Measurements from ENCODE around the gene SLC25A53. TPM values are rescaled to one million over a fixed set of nuclear protein-coding genes. Genes with fewer than 3 reads are reported as not detected.

SLC25A53 gene
- total and polyA plus RNA-seq, 10 of the 15 experiments (the other 5 are each of a cell fraction or from before 2014, with no cell fraction given) = 4.1 to 11.4 (median 7.6) TPM

DNA sequence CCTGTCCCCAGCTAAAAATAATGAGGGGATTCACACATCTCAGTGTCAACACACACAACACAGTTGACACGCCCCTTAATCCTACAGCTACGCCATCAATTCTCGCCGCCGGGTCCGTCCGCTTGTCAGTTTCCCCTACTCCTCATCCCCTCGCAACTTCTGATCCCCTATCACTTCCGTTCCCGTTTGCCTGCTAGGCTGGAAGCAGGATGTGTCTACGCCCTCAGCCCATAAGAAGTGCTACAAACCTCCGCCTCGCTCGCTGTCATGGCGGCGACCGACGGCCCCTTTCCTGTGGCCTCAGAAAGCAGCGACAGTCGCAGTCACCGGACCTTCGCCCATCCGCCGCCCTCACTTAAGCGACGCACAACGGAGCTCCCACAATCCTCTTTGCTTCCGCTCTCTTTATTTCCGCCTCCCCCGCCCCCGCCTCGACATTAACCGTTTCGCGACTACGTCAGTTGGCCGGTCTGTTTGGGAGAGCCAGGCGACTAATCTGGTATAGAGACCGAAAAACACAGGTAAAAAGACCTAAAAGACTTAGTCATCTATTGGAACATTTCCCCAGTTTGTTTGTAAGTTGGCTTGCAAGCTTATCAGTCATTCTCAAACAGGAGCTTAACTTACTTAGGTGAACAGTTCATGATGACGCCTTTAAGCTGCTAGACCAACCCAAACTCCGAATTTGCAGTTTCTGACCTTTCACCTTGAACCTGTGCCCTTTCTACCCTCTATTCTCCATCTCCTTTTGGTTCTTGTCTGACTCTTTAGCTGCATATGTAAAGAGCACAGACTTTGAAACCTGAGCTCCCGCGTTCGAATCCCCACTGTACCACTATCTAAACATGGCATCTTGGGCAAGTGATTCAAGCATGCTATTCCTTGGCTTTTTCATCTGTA lies at the start of gene SLC25A53 (continued):
- peak; percentile 76 for TF ChIP-seq PKNOX1 (IDR thresholded peaks at IDR 0.05)
- peak; percentile 99 for TF ChIP-seq YY1 (IDR thresholded peaks at IDR 0.05; ENCODE audit: low read depth, low read length)
- TF ChIP-seq ZNF217 (IDR thresholded peaks at IDR 0.05) = no peak
- TF ChIP-seq MTA2 (IDR thresholded peaks at IDR 0.05; ENCODE audit: low read depth) = no peak
- TF ChIP-seq NFIC (IDR thresholded peaks at IDR 0.05; ENCODE audit: low read depth, low read length) = no peak; the same call in 1 of the 2 replicates
- TF ChIP-seq TCF7 (IDR thresholded peaks at IDR 0.05; ENCODE audit: borderline replicate concordance) = no peak
- peak; percentile 67; the same call in 1 of the 2 replicates for TF ChIP-seq TAF1 (IDR thresholded peaks at IDR 0.05; ENCODE audit: borderline replicate concordance, low read depth, low read length)
- no peak for TF ChIP-seq RCOR1 (conservative IDR thresholded peaks at IDR 0.05; ENCODE audit: low read depth, low read length)
- no peak for TF ChIP-seq CHD1 (IDR thresholded peaks at IDR 0.05; ENCODE audit: low read depth, low read length)
- TF ChIP-seq, protein P1, sequence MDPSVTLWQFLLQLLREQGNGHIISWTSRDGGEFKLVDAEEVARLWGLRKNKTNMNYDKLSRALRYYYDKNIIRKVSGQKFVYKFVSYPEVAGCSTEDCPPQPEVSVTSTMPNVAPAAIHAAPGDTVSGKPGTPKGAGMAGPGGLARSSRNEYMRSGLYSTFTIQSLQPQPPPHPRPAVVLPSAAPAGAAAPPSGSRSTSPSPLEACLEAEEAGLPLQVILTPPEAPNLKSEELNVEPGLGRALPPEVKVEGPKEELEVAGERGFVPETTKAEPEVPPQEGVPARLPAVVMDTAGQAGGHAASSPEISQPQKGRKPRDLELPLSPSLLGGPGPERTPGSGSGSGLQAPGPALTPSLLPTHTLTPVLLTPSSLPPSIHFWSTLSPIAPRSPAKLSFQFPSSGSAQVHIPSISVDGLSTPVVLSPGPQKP (IDR thresholded peaks at IDR 0.05; ENCODE audit: low read depth, low read length) = peak; percentile 86
- TF ChIP-seq BCLAF1 (IDR thresholded peaks at IDR 0.05) = no peak
- TF ChIP-seq ZZZ3 (IDR thresholded peaks at IDR 0.05; ENCODE audit: control insufficient read depth, insufficient read length, low read depth) = no peak
- TF ChIP-seq, protein P2, sequence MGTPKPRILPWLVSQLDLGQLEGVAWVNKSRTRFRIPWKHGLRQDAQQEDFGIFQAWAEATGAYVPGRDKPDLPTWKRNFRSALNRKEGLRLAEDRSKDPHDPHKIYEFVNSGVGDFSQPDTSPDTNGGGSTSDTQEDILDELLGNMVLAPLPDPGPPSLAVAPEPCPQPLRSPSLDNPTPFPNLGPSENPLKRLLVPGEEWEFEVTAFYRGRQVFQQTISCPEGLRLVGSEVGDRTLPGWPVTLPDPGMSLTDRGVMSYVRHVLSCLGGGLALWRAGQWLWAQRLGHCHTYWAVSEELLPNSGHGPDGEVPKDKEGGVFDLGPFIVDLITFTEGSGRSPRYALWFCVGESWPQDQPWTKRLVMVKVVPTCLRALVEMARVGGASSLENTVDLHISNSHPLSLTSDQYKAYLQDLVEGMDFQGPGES (IDR thresholded peaks at IDR 0.05) = no peak
- no peak for TF ChIP-seq TCF3 (IDR thresholded peaks at IDR 0.05; ENCODE audit: borderline replicate concordance, insufficient read depth, low read depth, low read length)
- TF ChIP-seq, protein P3, sequence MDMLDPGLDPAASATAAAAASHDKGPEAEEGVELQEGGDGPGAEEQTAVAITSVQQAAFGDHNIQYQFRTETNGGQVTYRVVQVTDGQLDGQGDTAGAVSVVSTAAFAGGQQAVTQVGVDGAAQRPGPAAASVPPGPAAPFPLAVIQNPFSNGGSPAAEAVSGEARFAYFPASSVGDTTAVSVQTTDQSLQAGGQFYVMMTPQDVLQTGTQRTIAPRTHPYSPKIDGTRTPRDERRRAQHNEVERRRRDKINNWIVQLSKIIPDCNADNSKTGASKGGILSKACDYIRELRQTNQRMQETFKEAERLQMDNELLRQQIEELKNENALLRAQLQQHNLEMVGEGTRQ (IDR thresholded peaks at IDR 0.05; ENCODE audit: borderline replicate concordance, low read depth, low read length) = no peak
- peak; percentile 94 for TF ChIP-seq NR2C1 (IDR thresholded peaks at IDR 0.05)
- TF ChIP-seq ESRRA (IDR thresholded peaks at IDR 0.05; ENCODE audit: low read length) = peak; percentile 91; the same call in 1 of the 2 replicates
- TF ChIP-seq NBN (IDR thresholded peaks at IDR 0.05) = peak; percentile 98
- TF ChIP-seq WRNIP1 (IDR thresholded peaks at IDR 0.05; ENCODE audit: borderline replicate concordance, low read depth, low read length) = 0 out of 2 replicates have a peak, but pooled peaks have one; percentile 58
- no peak for TF ChIP-seq MTA3 (IDR thresholded peaks at IDR 0.05; ENCODE audit: borderline replicate concordance, low read length)
- no peak for TF ChIP-seq EZH2 (IDR thresholded peaks at IDR 0.05; ENCODE audit: borderline replicate concordance, control insufficient read depth, low read depth, low read length)
- no peak for TF ChIP-seq JUNB (IDR thresholded peaks at IDR 0.05)

All from GM12878 (cell line).